Measurements from ENCODE around the gene NCOA7.

The NCOA7 gene

DNA sequence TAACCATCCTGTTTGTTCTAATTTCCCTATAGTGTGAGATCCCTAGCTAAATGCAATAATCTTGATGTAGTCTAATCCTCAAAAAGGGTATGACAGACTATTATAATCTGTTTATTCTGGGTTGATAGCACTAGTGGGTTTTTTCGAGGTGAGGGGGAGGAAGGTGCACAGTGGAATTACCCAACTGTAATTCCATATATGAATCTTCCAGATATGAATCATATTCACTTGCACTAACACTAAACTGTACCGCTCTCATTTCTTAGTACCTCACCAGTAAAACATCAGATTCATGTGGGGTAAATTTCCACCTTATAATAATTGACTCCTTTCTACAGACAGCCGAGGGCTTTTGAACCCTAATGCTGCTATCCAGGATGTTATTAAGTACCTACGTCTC, 16.5 kb downstream of the NCOA7 start:
- DNase-seq (ENCODE audit: low read depth): no peak
- H3K4me3 ChIP-seq (ENCODE audit: low read depth, low read length): no peak overlapping the region

DNA sequence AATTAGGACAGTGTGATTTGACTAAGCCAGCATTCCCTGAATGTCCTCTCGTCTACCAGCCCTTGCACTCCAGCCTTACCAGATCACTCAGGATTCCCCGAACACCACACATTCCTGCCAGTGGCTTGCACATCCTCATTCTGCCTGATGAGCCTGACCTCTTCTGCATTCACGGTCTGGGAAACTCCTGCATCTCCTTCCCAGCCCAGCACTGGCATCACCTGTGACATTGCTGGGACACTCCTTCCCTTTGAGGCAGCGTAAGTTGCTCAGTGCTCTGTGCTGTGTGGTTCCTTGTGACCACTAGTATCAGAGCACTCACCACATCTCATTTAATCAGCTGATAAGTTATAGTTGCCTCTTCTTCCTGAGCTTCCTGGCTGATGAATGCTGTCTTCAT, 17.3 kb downstream of the NCOA7 start:
- no peak overlapping the region for H3K4me3 ChIP-seq (ENCODE audit: low read depth, low read length)
- DNase-seq (ENCODE audit: low read depth): no peak

GRCh38 chr6:125808591-125808990, 17.8 kb downstream of the NCOA7 start:
- H3K4me3 ChIP-seq (ENCODE audit: low read depth, low read length): no peak overlapping the region
- no peak for DNase-seq (ENCODE audit: low read depth)

DNA sequence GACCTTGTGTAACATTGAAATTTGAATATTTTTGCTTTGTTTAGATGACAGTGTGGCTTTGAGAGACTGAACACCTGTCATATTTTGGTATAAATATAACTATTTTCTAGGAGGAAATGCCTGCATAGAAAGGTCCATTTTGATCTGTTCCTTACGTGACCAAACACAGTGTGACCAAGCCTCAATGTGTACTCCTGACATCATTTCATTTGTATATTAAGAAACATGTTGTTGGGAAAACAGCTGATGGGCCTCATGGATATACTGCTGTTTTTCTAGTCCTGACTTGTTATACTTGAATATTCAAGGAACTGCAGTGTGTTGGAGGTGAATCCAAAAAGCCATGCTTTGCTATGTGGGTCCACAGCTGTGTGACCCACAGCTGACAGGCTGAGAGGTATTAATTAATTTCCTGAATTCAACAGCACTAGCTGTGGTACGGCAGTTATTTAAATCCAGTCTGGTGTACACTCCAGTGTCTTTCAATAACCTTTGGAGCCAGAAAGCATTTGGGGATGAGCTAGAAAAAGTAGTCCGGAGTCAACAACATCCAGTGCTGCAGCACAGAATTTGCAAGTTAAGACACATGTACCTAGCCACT, 18.9 kb downstream of the NCOA7 start:
- H3K4me3 ChIP-seq (ENCODE audit: low read depth, low read length): no peak overlapping the region
- no peak for DNase-seq (ENCODE audit: low read depth)

- H3K4me3 ChIP-seq (ENCODE audit: low read depth, low read length): no peak overlapping the region
- no peak for DNase-seq (ENCODE audit: low read depth)
Measured at GRCh38 chr6:125810445-125810844, 19.7 kb downstream of the NCOA7 start.

DNA sequence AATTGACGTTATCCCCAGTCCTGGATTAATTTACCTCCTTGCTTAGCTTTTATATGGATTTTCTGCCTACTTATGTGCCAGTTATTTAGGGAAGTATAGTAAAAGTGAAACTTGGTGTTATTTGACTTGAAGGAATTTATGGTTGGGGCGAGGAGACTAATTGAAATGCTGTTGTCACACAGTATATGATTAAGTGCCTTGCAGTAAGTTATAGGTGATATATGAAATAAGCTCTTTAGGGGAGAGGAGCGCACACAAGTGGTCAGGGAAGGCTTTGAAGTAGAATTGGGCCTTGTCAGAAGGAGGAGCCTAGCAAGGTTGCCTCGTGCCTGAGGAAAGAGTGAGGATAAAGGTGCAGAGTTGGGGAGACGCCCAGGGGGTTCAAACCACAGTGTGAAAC, 20.5 kb downstream of the NCOA7 start:
- no peak for DNase-seq (ENCODE audit: low read depth)
- no peak overlapping the region for H3K4me3 ChIP-seq (ENCODE audit: low read depth, low read length)

DNA sequence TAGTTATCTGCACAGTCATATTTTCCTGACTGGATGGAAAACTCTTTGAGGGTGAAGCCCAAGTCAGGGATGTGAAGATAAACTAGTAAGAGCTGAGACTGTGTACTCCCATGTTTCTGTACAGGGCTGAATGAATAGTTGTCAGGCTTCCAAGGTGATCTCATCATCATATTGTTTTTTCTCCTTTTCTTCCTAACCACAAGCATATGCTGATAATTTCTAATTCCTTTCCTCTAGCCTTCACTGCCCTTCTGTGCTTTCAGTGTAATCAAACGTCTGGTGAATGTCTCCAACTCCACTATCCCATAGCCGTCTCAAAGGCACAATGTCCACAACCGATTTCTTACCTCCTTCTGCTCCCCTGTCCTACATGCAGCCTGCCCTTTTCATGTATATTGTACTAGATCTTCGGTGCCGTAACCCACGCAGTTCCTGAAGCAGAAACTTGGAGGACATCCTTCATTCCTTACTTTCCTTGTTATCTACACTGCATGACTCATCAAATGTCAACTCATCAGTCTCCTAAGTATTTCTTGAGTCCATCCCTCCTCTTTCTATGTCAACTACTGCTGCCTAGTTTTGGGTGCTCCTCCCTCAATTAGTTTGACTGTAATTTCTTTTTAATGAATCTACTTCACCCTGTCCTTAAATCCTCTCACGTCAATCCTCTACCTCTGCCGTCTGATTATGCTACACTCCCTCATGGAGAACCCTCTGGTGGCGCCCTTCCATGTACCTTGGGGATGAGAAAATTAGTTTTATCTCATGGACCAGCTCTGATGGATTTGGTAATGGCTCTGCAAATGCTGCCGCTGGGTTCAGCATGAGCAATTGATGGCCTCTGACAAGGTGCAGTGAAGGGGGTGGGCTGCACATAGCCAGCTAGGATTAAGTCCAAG, 21.9 kb downstream of the NCOA7 start:
- DNase-seq (ENCODE audit: low read depth): peak; percentile 87
- H3K4me3 ChIP-seq (ENCODE audit: low read depth, low read length): peak overlapping the region; percentile 2

DNA sequence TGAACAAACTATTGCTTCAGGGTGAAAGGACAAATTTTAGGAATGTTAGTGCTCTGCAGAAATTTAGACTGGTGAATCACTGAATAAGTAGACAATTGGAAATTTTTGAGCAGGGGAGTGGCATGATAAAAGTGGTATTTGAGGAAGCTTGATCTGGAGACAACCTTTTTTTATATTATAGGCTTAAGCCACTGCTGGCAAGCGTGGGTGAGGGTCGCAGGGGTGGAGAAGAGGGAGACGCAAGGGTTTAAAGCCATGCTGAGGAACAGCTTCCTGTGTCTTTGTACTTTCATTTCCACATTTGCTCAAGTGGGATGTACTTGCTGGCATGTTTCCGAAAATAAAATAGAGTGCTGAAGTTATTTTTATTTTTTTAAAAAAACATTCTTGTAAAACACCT, 23.7 kb downstream of the NCOA7 start:
- no peak for DNase-seq (ENCODE audit: low read depth)
- H3K4me3 ChIP-seq (ENCODE audit: low read depth, low read length): no peak overlapping the region

DNA sequence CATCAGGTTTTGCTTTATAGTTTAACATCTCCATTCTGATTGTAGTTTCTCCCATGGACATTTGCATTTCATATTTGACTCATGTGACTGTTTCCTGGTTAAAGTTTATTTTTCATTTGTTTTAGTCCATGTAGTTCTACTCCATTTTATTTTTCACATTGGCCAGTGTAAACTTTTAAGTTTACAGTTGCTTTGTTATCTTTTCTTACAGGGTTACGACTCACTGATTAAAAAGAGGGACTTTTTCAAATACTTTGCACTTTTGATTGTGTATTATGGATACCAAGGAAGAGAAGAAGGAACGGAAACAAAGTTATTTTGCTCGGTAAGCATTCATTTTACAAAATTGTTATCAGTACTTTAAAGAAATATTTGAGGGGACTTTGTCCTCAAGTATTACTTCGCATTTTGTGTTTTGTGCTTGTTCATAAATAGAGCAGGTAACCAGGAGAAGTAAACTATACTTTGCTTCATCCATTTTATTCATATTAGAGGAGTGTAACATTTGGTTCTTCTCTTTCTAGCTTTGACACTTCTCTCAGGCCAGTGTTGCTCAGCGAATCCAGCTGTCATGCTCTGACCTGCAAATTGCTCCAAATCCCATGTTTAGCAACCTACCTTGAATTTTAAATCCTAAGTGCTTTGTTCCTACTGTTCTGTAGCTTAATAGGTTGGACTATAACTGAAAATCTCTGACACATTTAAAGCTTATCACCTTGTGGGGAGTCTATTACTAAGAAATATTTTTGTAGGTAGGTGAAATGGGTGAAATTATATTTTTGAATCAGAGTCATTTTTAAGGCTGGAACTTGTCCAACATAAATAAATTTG, 24.5 kb downstream of the NCOA7 start:
- no peak for DNase-seq (ENCODE audit: low read depth)
- no peak overlapping the region for H3K4me3 ChIP-seq (ENCODE audit: low read depth, low read length)

DNA sequence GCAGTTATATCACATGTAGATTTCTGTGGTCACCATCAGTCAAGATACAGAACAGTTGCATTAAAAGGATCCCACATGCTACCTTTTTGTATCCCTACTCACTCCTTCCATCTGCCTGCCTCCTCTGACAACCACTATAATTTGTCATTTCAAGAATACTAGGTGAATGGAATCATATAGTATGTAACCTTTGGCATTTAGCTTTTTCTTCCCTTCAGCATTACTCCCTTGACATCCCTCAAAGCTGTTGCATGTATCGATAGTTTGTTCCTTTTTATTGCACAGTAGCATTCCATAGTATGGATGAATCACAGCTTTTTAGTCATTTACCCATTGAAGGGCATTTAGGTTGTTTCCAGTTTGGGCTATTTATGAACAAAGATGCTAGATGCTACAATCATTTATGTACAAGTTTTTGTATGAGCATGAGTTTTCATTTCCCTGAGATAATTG, 26.1 kb downstream of the NCOA7 start:
- no peak for DNase-seq (ENCODE audit: low read depth)
- H3K4me3 ChIP-seq (ENCODE audit: low read depth, low read length): no peak overlapping the region

DNA sequence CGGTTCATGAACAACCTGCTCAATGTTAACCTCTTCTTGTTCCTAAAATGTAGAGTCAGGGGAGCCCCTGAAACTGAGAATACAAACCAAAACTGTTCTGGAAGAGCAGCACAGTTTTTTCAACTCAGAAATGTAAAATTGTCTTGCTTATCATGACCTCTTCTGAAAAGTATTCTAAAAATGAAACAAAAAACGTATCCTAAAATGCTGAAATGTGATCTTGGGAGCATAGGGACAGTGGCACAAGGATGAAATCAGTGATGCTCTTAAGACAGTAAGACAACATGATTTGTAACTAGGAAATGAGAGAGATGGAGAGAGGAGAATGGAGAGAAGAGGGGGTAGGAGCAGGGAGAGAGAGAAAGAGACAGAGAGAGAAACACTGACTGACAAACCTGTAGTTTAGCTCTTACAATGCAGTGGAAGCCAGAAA, 27.5 kb downstream of the NCOA7 start:
- no peak for DNase-seq (ENCODE audit: low read depth)
- no peak overlapping the region for H3K4me3 ChIP-seq (ENCODE audit: low read depth, low read length)

DNA sequence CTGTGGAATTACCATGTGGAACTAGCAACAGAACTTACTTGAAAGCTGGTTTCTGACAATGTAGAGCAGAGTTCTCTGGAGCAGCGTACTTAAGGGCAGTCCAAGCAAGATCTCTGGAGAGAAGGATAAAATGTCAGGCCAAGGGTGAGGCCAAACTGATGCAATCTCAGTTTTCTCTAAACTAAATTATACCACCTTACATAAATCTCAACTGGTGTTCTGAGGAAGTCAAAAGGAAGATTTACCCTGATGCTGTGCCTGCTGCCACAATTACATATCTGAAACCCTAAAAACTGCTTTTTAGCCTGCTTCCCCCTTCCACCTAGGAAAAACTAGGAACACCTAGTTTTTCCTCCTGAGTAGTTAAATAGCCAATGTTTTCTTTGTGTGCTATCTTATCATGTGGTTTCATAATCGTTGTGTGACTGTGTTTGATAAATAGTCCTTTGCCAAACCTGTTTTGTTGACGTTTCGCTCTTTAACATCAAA, 28.1 kb downstream of the NCOA7 start:
- DNase-seq (ENCODE audit: low read depth): no peak
- H3K4me3 ChIP-seq (ENCODE audit: low read depth, low read length): no peak overlapping the region

DNA sequence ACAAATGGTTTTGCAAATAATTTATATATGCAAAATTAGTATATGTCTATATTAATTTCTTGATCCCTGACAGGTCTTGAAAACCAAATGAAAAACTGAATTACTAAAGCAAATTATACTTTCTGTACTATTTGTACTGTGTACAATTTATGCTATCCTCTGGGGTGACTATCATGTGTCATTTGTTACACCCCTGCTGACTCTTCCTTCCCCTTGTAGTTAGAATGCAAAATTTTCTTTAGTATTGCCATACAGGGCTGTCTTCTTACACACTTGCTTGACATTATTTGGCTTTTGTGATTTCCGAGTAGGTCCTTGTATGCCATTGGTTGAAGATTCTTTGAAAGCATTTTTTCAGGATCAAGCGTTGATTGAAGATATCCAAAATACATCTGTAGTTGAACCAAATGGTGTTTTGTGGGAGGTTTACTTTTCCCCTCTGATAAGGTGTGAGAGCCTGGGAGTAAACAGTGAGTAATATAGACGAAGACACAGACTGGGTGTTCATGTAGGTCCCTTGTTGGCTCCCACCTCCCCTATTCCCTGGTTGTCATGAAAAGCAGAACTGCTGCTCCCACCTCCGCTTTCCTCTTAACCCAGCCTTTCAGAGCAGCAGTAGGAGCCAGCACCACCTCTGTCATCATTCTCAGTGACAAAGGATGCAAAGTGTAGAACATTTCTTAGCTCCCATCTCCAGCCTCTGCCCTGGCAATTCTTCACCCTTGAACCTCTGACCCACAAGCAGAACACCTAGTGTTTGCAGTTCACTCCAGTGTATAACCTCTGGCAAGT, 29.0 kb downstream of the NCOA7 start:
- DNase-seq (ENCODE audit: low read depth): no peak
- H3K4me3 ChIP-seq (ENCODE audit: low read depth, low read length): no peak overlapping the region

DNA sequence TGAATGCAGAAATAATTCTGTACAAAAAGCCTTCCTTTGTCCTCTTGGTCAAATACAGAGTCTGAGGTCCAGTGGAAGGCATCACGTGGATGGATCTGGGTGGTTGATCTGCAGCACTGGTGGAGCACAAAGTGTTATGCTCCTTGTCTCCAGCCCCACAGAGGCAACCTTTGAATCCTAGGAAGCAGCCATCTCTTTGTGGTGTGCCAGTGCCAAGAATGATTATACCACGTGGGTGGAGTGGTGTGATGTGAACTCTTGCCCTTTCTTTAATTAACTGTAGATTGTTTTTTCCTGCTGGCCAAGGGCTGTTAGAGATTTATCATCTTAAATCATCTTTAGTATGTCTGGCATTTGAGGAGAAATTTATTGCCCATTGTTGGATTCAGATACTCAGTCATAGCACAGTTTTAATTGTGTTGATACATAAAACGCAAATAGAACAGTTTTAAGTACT, 31.1 kb downstream of the NCOA7 start:
- no peak for DNase-seq (ENCODE audit: low read depth)
- no peak overlapping the region for H3K4me3 ChIP-seq (ENCODE audit: low read depth, low read length)

DNA sequence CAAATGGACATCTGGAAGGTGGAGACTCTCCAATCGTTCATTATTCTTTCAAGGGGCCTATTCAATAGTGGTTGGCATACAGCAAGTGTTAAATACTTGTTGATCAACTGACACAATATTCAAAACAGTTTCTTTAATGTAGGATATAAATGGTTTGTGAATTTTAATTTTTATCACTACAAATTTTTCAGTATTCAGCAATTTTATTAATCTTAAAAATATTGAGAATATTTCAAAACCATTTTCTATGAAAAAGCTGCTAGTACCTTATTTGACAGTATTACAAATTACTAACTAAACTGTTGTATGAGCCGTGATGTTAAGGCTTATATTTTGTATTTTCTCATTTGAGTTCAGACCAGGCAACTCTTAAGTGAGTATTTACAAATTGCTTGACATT, 32.4 kb downstream of the NCOA7 start:
- DNase-seq (ENCODE audit: low read depth): no peak
- no peak overlapping the region for H3K4me3 ChIP-seq (ENCODE audit: low read depth, low read length)

DNA sequence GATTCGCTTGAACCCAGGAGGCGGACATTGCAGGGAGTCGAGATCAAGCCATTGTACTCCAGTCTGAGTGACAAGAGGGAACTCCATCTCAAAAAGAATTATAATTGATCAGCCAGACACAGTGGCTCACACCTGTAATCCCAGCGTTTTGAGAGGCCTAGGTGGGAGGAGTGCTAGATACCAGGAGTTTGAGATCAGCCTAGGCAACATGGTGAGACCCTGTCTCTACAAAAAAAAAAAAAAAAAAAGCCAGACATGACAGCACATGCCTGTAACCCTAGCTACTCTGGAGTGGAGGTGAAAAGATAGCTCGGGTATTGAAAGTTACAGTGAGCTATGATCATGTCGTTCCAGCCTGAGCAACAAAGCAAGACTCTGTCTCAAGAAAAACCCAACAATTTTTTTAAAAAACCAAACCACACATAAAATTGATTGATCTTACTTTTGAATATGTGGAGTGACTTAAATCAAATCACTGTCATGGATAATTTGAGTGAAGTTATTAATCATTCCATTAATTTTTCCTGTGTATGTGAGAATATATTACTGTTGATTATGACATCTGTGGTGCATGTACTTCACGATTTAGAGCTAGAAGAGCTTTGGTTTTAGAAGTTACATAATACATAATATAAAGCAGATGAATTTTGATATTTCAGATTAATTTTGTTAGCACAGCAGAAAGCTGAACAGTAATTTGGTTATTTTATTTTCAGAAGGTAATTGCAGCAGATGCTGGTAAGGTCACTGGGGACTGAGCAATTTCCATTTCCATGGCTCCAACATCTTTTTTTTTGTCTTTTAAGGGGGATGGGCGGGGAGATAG, 34.4 kb downstream of the NCOA7 start:
- H3K4me3 ChIP-seq (ENCODE audit: low read depth, low read length): no peak overlapping the region
- DNase-seq (ENCODE audit: low read depth): no peak

DNA sequence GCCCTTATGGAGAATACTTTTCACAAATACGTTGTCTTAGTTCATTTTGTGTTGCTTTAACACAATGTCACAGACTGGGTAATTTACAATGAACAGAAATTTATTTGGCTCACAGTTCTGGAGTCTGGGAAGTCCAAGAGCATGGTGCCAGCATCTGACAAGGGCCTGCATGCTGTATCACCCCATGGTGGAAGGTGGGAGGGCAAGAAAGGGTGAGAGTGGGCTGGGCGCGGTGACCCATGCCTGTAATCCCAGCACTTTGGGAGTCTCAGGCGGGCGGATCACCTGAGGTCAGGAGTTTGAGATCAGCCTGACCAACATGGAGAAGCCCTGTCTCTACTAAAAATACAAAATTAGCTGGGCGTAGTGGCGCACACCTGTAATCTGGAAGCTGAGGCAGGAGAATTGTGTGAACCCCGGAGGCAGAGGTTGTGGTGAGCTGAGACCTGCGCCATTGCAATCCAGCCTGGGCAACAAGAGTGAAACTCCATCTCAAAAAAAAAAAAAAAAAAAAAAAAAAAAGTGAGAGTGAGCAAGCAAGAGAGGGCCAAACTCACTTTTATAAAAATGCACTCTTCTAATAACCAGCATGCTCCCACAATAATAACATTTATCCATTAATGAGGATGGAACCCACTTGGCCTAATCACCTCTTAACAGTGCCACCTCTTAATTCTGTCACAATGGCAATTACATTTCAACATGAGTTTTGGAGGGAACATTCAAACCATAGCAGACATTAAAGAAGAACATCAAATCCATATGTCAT, 36.1 kb downstream of the NCOA7 start:
- no peak overlapping the region for H3K4me3 ChIP-seq (ENCODE audit: low read depth, low read length)
- DNase-seq (ENCODE audit: low read depth): no peak

Measured in skeletal muscle cell (primary cell).